OCI-LY3 (cell line): Measurements from ENCODE around the gene ANP32A.
A peak's percentile ranks its signal among the peaks of the same experiment; 100 is the strongest.

Experiments
- H2AFZ ChIP-seq: fragments of 200-600, 300-600 bp; shearing (Covaris generic); 2 replicates; pipeline ENCODE4 v1.6.0; 2014; ENCODE audit warnings: antibody characterized with exemption, low read depth, low read length
- H3K27ac ChIP-seq: fragments of 200-600, 300-600 bp; sonication (generic); 2 replicates; pipeline ENCODE4 v1.5.1; 2014; ENCODE audit warnings: mild to moderate bottlenecking, low read length, moderate library complexity, mixed read lengths
- H3K27me3 ChIP-seq: fragments of 200-600, 300-600 bp; sonication (generic); 2 replicates; pipeline ENCODE4 v1.6.1; 2014; ENCODE audit warnings: low read depth, low read length, mixed read lengths
- H3K36me3 ChIP-seq: fragments of 200-600, 300-600 bp; sonication (generic); replicated peaks from 2 replicates; pipeline ENCODE3; 2014; ENCODE audit warnings: low read depth, low read length, mixed read lengths
- H3K4me1 ChIP-seq: fragments of 300-600, 200-600 bp; sonication (generic); 2 replicates; pipeline ENCODE4 v1.6.1; 2014; ENCODE audit warnings: low read length, mixed read lengths
- H3K4me2 ChIP-seq: fragments of 200-600, 300-600 bp; sonication (generic); 2 replicates; pipeline ENCODE4 v1.6.1; 2014; ENCODE audit warnings: low read length, mixed read lengths
- H3K4me3 ChIP-seq: fragments of 300-600, 200-600 bp; sonication (generic); 2 replicates; pipeline ENCODE4 v1.5.1; 2014; ENCODE audit warnings: antibody characterized with exemption, mild to moderate bottlenecking, low read length, moderate library complexity
- H3K79me2 ChIP-seq: fragments of 300-600, 200-600 bp; shearing (Covaris generic); 2 replicates; pipeline ENCODE4 v1.6.1; 2014; ENCODE audit warnings: mild to moderate bottlenecking, low read length, mixed read lengths
- H3K9ac ChIP-seq: fragments of 300-600, 200-600 bp; shearing (Covaris generic); 2 replicates; pipeline ENCODE4 v1.6.0; 2014; ENCODE audit warnings: mild to moderate bottlenecking, low read length, moderate library complexity
- H3K9me3 ChIP-seq: fragments of 200-600, 300-600 bp; shearing (Covaris generic); 2 replicates; pipeline ENCODE4 v1.6.1; 2014; ENCODE audit warnings: low read length, mixed read lengths; ENCODE audit not compliant: insufficient read depth
- H4K20me1 ChIP-seq: fragments of 200-600, 300-600 bp; sonication (generic); 2 replicates; pipeline ENCODE4 v1.6.1; 2016; ENCODE audit warnings: low read length, mixed read lengths; ENCODE audit not compliant: insufficient read depth
- CTCF ChIP-seq: fragments of 200-600, 300-600 bp; sonication (generic); IDR thresholded peaks from 2 replicates; pipeline ENCODE4 v1.5.1; 2014; ENCODE audit warnings: antibody characterized with exemption, low read length, low read depth
- EZH2phosphoT487 ChIP-seq: fragments of 200-600 bp; shearing (Covaris generic); IDR thresholded peaks from 2 replicates; pipeline ENCODE4 v1.6.1; 2018; ENCODE audit warnings: antibody characterized with exemption, mixed run types, low read depth

The ANP32A gene

DNA sequence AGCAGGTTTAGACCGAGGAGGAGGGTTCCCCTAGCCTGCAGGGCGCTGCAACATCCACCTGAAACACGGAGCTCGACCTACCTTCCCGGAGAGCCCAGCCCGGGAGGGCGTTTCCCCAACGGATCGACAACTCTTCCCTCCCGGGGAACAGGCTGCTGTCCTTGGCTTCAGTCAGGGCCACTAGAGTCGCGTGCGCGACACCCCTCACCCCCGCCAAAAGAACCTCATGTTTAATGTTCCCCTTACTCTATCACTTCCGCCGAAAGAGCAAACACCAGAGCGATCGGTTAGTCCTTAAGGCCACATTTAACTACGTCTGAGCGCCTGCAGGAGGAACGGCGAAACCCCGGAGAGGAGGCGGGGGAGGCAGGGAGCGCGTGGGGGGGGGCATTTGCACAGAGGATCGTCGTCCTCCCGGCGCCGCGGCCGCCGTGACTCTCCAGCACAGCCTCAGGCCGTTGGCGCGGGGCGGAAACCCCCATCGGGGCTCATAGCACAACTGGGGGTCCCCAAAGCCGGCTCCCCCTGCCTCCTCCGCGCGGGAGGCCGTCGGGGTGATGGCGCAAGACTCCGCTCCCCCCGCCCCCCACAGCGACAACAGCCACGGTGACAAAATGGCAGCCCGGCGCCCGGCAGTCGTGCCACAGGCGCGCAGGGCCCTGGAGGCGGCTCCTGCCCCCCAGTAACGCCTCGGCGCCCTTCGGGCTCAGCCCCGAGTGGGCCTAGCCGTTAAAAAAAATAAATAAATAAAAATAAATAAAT, 3.2 kb downstream of the ANP32A start:
- H3K9ac ChIP-seq: peak overlapping the region; percentile 100
- TF ChIP-seq EZH2phosphoT487 (no peak), CTCF (no peak)
- H3K4me1 ChIP-seq: peaks cover 32% of the 10 kb centered on the region
- H3K27me3 ChIP-seq: no peaks in the 10 kb centered on the region; the same call in 1 of the 2 replicates
- H4K20me1 ChIP-seq: peaks cover 57% of the 10 kb centered on the region
- peaks cover 32% of the 10 kb centered on the region for H3K36me3 ChIP-seq
- H3K79me2 ChIP-seq: peaks cover 99% of the 10 kb centered on the region
- peak overlapping the region; percentile 96 for H3K4me3 ChIP-seq
- no peak overlapping the region for H2AFZ ChIP-seq
- peak overlapping the region; percentile 98 for H3K4me2 ChIP-seq
- peak overlapping the region; percentile 94 for H3K27ac ChIP-seq
- no peaks in the 10 kb centered on the region for H3K9me3 ChIP-seq

DNA sequence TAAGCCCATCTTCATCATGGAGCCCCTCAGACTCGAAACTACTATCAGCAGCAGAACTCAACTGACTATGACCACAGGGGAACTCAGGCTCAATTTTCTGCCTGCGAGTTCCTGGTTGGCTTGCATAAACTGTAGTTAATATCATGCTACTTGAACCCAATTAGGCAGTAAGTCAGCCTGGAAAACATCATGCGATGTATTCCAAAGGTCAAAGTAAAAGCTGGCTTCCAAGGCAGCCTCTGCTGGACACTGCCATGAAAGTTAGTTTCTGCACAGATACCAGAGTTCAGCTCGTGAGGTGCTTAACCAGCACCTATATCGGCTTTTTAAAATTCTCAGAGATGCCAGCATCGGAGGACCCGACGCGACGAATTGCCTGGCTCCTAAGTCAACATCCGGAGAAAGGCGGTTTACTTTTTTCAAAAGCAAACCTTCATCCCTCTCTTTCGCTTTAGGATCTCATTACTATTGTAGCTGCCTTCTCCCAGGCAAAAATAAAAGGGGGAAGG, 3.8 kb downstream of the ANP32A start:
- TF ChIP-seq CTCF: no peak
- TF ChIP-seq EZH2phosphoT487: no peak
- Histone ChIP-seq H3K9ac (peak overlapping the region; percentile 100), H3K9me3 (no peaks in the 10 kb centered on the region), H3K4me2 (peak overlapping the region; percentile 98), H2AFZ (no peak overlapping the region), H4K20me1 (peaks cover 57% of the 10 kb centered on the region), H3K27ac (peak overlapping the region; percentile 94), H3K27me3 (no peaks in the 10 kb centered on the region), H3K4me1 (peaks cover 25% of the 10 kb centered on the region), H3K36me3 (peaks cover 38% of the 10 kb centered on the region), H3K79me2 (peaks cover 99% of the 10 kb centered on the region), H3K4me3 (peak overlapping the region; percentile 96)

- TF ChIP-seq CTCF (no peak), EZH2phosphoT487 (no peak)
- Histone ChIP-seq H3K27me3 (no peaks in the 10 kb centered on the region), H3K4me2 (peak overlapping the region; percentile 98), H4K20me1 (peaks cover 60% of the 10 kb centered on the region), H3K4me3 (peak overlapping the region; percentile 96), H3K36me3 (peaks cover 41% of the 10 kb centered on the region), H3K27ac (peak overlapping the region; percentile 94), H3K9me3 (no peaks in the 10 kb centered on the region), H2AFZ (no peak overlapping the region), H3K9ac (peak overlapping the region; percentile 100), H3K79me2 (peaks cover 99% of the 10 kb centered on the region), H3K4me1 (peaks cover 25% of the 10 kb centered on the region)
Measured at GRCh38 chr15:68816158-68816557, 4.5 kb downstream of the ANP32A start.

DNA sequence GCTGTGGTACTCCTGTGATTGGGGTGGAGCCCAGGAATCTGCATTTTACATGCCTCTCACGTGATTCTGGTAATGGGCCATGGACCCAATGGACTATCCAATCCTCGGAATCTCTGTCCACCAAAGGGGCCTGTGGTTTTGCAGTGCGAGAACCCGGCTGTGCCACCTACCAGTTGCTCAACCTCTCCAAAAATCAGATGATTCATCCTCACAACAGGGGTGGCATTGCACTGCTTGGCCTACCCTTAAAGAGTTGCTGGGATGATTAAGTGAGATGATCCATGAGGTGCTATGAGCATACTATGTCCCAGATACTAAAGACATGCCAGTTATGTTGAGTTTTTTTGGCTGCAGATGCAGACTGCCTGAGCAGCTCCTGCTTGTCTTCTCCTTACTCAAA, 5.1 kb downstream of the ANP32A start:
- Histone ChIP-seq H4K20me1 (peaks cover 66% of the 10 kb centered on the region), H3K4me3 (peak overlapping the region; percentile 96; the same call in 1 of the 2 replicates), H3K4me1 (peaks cover 25% of the 10 kb centered on the region), H3K4me2 (peak overlapping the region; percentile 98), H3K36me3 (peaks cover 44% of the 10 kb centered on the region), H3K9me3 (no peaks in the 10 kb centered on the region), H2AFZ (no peak overlapping the region), H3K79me2 (peaks cover 100% of the 10 kb centered on the region), H3K9ac (no peak overlapping the region), H3K27me3 (no peaks in the 10 kb centered on the region), H3K27ac (no peak overlapping the region)
- no peak for TF ChIP-seq CTCF
- TF ChIP-seq EZH2phosphoT487: no peak
